ENCODE results near the gene IFI30. TPM values are rescaled to one million over a fixed set of nuclear protein-coding genes. Genes with fewer than 3 reads are reported as not detected.
A peak's percentile ranks its signal among the peaks of the same experiment; 100 is the strongest.

Gene IFI30
- total RNA-seq = 17.0 TPM

DNA sequence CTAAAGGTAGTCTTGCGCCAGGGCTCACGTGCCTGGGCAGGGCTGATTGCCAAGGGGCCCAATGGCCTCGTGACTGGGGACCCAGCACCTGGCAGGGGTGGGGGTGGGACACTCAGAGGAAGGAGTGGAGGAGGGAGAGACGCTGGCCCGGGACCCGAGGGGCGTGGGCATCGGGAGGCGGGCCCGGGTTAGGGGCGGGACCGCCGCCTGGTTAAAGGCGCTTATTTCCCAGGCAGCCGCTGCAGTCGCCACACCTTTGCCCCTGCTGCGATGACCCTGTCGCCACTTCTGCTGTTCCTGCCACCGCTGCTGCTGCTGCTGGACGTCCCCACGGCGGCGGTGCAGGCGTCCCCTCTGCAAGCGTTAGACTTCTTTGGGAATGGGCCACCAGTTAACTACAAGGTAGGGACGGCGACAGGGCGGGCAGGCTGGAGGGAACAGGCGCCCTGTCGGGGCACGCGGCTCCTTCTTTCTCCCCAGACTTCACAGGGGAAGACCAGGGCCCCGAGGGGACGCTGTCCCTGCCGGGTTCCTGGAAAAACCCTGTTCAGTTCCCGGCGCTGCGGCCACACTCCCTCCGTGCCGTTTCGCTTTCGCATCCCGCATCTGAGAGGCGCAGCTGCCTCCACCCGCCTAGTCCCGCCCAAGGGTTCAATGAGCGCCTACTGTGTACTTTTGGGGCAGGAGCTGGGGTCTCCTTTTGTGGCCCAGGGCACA, at the start of gene IFI30:
IFI30 (plus strand) TSS at position 242 of the 717 bp plus-strand sequence; CDS start at position 271, 29 bp downstream.
- ATAC-seq = peak; percentile 65

DNA sequence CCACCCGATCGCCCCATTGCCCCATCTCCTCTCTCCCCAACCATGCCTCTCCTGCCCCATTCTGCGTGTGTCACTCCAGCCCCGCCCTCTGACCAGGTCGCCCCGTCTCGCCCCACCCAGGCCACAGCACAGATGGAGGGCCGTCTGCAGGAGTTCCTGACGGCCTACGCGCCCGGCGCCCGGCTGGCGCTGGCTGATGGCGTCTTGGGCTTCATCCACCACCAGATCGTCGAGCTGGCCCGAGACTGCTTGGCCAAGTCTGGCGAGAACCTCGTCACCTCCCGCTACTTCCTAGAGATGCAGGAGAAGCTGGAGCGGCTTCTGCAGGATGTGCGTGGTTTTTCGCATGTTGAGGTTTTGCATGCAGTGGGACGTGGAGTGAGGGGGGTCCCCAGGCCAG, 49.8 kb upstream of the IFI30 start:
- ATAC-seq = peak; percentile 34

GRCh38 chr19:18126097-18126496, 47.5 kb upstream of the IFI30 start:
- no peak for ATAC-seq

DNA sequence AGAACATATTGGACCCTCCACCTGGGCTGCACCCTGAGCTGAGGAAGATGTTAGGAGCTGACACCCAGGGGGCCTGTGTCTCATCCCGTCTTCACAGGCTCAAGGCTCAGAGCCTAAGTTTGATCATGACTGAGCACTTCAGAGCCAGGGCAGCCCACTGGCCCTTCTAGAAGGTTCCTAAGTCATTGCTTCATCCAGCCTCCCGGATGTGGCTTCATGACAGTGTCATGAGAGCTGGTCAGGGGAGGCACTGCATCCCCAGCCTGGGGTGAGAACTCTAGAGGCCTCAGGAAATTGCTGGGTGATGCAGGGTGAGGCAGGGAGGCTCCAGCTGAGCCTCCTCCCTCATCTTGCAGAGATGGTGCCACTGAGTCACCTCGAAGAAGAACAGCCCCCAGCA, 45.6 kb upstream of the IFI30 start:
- no peak for ATAC-seq

- ATAC-seq = no peak
Observed at GRCh38 chr19:18128805-18129204, 44.8 kb upstream of the IFI30 start.

DNA sequence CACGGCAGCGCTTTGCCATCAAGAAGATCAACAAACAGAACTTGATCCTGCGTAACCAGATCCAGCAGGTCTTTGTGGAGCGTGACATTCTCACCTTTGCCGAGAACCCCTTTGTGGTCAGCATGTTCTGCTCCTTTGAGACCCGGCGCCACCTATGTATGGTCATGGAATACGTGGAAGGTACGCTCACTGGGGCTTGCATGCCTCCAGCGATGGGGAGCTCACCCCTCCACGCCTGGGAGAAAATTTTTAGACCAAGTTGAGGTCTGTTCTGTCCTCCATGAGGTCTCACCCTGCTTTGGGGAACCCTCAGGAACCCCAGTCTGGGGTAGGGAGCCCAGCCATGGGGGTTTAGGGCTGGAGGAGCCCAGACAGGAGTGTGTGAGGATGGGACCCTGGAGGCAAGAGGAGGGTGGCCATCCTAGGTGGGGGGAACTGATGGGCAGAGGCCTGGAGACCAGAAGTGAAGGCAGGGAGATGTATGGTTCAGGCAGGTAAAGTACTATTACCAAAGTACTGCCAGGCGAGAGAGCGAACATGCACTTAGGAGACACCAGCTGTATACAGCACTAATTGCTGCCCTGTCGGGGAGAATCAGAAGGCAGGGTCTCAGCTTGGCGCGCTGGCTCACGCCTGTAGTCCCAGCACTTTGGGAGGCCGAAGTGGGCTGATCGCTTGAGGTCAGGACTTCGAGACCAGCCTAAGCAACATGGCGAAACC, 42.9 kb upstream of the IFI30 start:
- ATAC-seq = no peak

- peak; percentile 24 for ATAC-seq
Observed at GRCh38 chr19:18131841-18132596, 41.6 kb upstream of the IFI30 start.

DNA sequence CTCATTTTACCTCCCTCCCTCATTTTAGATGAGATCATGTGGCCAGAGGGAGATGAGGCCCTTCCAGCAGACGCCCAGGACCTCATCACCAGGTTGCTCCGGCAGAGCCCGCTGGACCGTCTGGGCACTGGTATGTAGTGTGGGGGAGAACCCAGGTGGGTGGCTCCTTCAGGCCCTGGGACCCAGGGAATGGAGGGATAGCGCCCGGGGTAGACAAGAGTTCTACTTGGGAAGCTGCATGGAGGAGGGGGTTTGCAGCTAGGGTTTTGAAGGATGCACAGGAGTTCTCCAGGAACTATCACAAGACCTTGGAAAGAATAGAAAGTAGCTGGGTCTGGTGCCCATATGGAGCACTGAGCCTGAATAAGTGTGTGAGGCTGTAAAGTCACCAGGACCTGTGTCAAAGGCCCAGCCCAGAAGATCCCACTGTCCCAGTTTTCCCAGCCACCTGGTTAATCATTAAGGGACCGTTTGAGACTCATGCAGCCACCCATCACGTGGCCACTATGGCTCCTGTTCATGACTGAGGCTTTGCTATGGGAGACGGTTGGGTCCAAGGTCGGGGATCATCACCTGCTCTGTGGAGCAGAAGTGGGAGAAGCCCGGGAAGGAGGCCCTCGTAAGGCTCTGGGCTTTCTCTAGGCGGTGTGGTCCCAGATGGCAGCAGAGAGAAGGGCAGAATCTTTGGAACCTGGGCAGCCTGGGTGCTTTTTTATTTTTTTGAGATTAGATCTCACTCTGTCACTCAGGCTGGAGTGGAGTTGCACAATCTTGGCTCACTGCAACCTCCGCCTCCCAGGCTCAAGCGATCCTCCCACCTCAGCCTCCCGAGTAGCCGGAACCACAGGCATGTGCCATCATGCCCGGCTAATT, 37.7 kb upstream of the IFI30 start:
- ATAC-seq = no peak

DNA sequence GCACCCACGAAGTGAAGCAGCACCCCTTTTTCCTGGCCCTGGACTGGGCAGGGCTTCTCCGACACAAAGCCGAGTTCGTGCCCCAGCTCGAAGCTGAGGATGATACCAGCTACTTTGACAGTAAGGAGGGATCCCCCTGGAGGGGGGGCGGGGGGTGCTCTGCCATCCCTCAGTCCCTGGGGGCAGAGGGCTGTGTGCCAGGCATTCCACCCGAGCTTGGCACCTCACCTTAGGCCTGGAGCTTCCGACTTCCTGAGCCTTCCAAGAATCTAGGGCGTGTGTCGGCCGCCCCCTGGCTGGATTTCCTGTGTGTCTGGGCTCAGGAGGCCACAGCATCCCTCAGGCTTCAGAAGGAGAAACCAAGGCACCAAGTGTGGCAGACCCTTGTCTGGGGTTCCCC, 36.4 kb upstream of the IFI30 start:
- no peak for ATAC-seq

DNA sequence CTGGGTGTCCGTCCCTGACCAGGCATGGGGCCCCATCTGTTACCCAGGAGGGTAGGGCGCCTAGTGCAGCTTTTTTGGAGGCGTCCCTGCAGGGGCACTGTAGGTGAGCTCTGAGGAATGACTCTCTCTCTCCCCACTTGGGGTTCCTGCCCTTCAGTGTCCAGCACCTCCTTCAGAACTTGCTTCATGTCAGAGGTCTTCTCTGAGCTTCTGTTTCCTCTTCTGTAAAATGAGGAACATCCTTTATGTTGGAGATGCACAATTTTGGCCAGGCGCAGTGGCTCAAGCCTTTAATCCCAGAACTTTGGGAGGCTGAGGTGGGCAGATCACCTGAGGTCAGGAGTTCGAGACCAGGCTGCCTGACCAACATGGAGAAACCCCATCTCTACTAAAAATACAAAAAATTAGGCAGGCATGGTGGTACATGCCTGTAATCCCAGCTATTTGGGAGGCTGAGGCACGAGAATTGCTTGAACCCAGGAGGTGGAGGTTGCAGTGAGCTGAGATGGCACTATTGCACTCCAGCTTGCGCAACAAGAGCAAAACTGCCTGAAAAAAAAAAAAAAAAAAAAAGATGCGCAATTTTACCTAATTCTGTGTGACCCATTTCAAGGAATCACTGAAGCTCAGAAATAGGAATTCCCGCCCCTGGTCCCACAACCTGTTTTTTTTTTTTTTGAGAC, 35.8 kb upstream of the IFI30 start:
- peak; percentile 12 for ATAC-seq

DNA sequence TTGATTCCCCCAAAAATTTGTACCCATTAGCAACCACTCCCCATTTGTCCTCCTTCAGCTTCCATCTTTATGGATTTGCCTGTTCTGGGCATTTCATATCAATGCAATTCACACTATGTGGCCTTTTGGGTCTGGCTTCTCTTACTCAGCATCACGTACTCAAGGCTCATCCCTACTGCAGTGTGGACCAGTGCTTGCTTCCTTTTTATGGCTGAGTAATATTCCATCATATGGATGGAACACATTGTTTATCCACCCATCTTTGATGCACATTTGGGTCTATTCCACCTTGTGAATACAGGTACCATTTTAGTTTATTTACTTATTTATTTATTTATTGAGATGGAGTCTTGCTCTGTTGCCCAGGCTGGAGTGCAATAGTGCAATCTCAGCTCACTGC, 33.1 kb upstream of the IFI30 start:
- no peak for ATAC-seq

GRCh38 chr19:18141031-18141430, 32.6 kb upstream of the IFI30 start:
- ATAC-seq = no peak

GRCh38 chr19:18143902-18144301, 29.7 kb upstream of the IFI30 start:
- no peak for ATAC-seq

DNA sequence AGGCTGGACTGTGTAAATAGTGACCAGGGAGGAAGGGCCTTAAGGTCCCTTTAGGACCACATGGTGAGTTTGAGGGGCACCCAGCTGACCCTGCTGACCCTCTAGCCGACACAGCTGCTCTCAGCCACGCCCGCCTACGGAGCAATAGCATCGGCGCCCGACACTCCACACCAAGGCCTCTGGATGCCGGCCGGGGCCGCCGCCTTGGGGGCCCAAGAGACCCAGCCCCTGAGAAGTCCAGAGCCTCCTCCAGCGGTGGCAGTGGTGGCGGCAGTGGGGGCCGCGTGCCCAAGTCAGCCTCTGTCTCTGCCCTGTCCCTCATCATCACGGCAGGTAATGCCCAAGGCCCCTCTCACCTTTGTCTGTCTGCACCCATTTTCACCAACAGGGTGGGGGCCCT, 29.3 kb upstream of the IFI30 start:
- ATAC-seq = peak; percentile 4

GRCh38 chr19:18144906-18145305, 28.7 kb upstream of the IFI30 start:
- ATAC-seq = no peak

GRCh38 chr19:18145391-18145999, 28.1 kb upstream of the IFI30 start:
- no peak for ATAC-seq

DNA sequence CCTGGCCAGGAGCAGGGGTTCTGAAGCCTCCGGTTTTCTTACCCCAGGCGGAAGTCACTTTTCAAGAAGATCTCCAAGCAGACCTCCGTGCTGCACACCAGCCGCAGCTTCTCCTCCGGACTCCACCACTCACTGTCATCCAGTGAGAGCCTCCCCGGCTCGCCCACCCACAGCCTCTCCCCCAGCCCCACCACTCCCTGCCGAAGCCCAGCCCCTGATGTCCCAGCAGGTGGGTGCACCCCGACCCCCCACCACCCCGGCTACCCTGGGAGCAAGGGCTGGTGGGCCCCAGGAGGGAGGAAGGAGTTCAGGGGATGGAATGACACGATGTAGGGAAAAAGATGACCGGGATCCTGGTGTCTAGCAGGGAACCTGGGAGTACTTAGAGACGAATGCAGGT, 26.2 kb upstream of the IFI30 start:
- ATAC-seq = no peak

DNA sequence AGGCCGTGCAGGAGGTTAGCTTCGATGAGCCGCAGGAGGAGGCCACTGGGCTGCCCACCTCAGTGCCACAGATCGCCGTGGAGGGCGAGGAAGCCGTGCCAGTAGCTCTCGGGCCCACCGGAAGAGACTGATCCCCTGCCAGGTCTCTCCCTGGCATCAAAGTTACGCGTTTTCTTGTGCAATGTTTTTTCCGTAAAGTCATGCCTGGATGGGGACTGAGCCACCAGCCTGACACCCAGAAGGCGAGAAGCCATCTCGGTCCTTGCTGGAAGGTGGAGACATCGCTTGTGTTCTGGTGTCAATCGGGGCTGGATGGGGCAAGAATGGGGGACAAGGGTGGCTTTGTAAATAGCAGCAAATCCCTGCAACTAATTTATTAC, 24.0 kb upstream of the IFI30 start:
- no peak for ATAC-seq

- no peak for ATAC-seq
Observed at GRCh38 chr19:18150776-18151624, 22.6 kb upstream of the IFI30 start.

GRCh38 chr19:18152442-18152816, 21.2 kb upstream of the IFI30 start:
- ATAC-seq = peak; percentile 55
